Prostate gland (tissue), 2 donors: ENCODE measurements around the gene C13orf46. TPM values are rescaled to one million over a fixed set of nuclear protein-coding genes. Genes with fewer than 3 reads are reported as not detected.

Experiments used
- DNase-seq: peaks from one replicate; pipeline ENCODE4 v3.0.0-alpha.2; 2019; ENCODE audit warnings: low spot score
- H3K27ac ChIP-seq, 2 donors: fragments of 200-600 bp; sonication (generic); 2 replicates each; pipeline ENCODE4 v1.5.1; 2017 to 2019
- H3K27me3 ChIP-seq: fragments of 200-600 bp; sonication (generic); replicated peaks from 2 replicates; pipeline ENCODE4 v1.5.1; 2019; ENCODE audit not compliant: insufficient read depth
- H3K36me3 ChIP-seq, 2 donors: fragments of 200-600 bp; sonication (generic); 1 replicate in 1 of 2; 2 replicates in 1 of 2; pipeline versions ENCODE4 v1.5.1 to v1.8.1; 2017 to 2019
- H3K4me1 ChIP-seq: fragments of 200-600 bp; sonication (generic); replicated peaks from 2 replicates; pipeline ENCODE4 v1.5.1; 2019
- H3K4me3 ChIP-seq, 2 donors: fragments of 200-600 bp; sonication (generic); 2 replicates each; pipeline ENCODE4 v1.5.1; 2017 to 2019
- H3K9me3 ChIP-seq: fragments of 200-600 bp; sonication (generic); 2 replicates; pipeline ENCODE4 v1.5.1; 2017
- CTCF ChIP-seq, 4 experiments: fragments of 200-600 bp in 2 of 4; fragments of 450-650 bp in 2 of 4; sonication (generic) in 2 of 4; IDR thresholded peaks; 1 replicate in 3 of 4; 2 replicates in 1 of 4; pipeline ENCODE4 v1.5.1; 2016 to 2019; ENCODE audit warnings: antibody characterized with exemption in 4 of 4, mild to moderate bottlenecking in 2 of 4, moderate library complexity in 2 of 4
- POLR2A ChIP-seq: fragments of 450-650 bp; IDR thresholded peaks from one replicate; pipeline ENCODE4 v1.6.1; 2016; ENCODE audit warnings: antibody characterized with exemption, mild to moderate bottlenecking
- POLR2AphosphoS5 ChIP-seq: sonication (generic); formaldehyde crosslinking; IDR thresholded peaks from one replicate; pipeline ENCODE4 v1.6.1; 2017; ENCODE audit warnings: antibody characterized with exemption
- WGBS: methylation state at CpG from one replicate; pipeline ENCODE4 v1.1.5; 2018; 5-methylcytosine and 5-hydroxymethylcytosine counted together
- intact Hi-C: fragments of 100-400 bp; cut with DNase I; formaldehyde crosslinking; loops from one replicate; pipeline ENCODE4 v1.14.2; 2022
- total RNA-seq, 2 donors: library from RNA; depleted of rRNA; stranded (reverse); fragments of >200 nt; gene quantifications; one replicate each; pipeline ENCODE4 v1.1.0, GENCODE V29; 2016

Gene C13orf46
- total RNA-seq, 2 donors from 2014 or later: 8.0 to 9.9 TPM

- no peak overlapping the region for H3K27ac ChIP-seq
- DNase-seq: no peak
- intact Hi-C loops: no loop called here
- TF ChIP-seq POLR2AphosphoS5 (no peak), POLR2A (no peak), CTCF (IDR thresholded peaks at IDR 0.05) (no peak)
- no peaks in the 10 kb centered on the region for H3K9me3 ChIP-seq
- H3K36me3 ChIP-seq: no peaks in the 10 kb centered on the region
- no peaks in the 10 kb centered on the region for H3K4me1 ChIP-seq
- no peaks in the 10 kb centered on the region for H3K27me3 ChIP-seq
- 74% methylated on average over 6 of the region's 6 CpGs for WGBS
- no peak overlapping the region for H3K4me3 ChIP-seq
Measured at GRCh38 chr13:113960276-113960948, 13.5 kb downstream of the C13orf46 start.

GRCh38 chr13:113959198-113959597, 14.7 kb downstream of the C13orf46 start:
- no peak for DNase-seq
- TF ChIP-seq POLR2AphosphoS5 (no peak), CTCF (IDR thresholded peaks at IDR 0.05) (no peak), POLR2A (no peak)
- no peaks in the 10 kb centered on the region for H3K4me1 ChIP-seq
- no peaks in the 10 kb centered on the region for H3K36me3 ChIP-seq
- H3K4me3 ChIP-seq: no peak overlapping the region
- intact Hi-C loops: no loop called here
- no peaks in the 10 kb centered on the region for H3K27me3 ChIP-seq
- no peak overlapping the region for H3K27ac ChIP-seq
- WGBS: 81% methylated on average over 1 of the region's 1 CpG
- H3K9me3 ChIP-seq: no peaks in the 10 kb centered on the region

GRCh38 chr13:113958373-113958772, 15.5 kb downstream of the C13orf46 start:
- intact Hi-C loops: no loop called here
- DNase-seq: no peak
- Histone ChIP-seq H3K9me3 (no peaks in the 10 kb centered on the region), H3K36me3 (no peaks in the 10 kb centered on the region), H3K27ac (no peak overlapping the region), H3K27me3 (no peaks in the 10 kb centered on the region), H3K4me1 (no peaks in the 10 kb centered on the region), H3K4me3 (no peak overlapping the region)
- WGBS: 93% methylated on average over 22 of the region's 22 CpGs
- TF ChIP-seq CTCF (IDR thresholded peaks at IDR 0.05) (no peak), POLR2AphosphoS5 (no peak), POLR2A (no peak)

GRCh38 chr13:113956571-113956970, 17.3 kb downstream of the C13orf46 start:
- H3K9me3 ChIP-seq: no peaks in the 10 kb centered on the region
- no peaks in the 10 kb centered on the region for H3K4me1 ChIP-seq
- no peaks in the 10 kb centered on the region for H3K27me3 ChIP-seq
- H3K4me3 ChIP-seq: no peak overlapping the region
- H3K27ac ChIP-seq: no peak overlapping the region
- intact Hi-C loops: no loop called here
- TF ChIP-seq POLR2AphosphoS5: no peak
- no peak for TF ChIP-seq CTCF (IDR thresholded peaks at IDR 0.05)
- TF ChIP-seq POLR2A: no peak
- 94% methylated on average over 14 of the region's 14 CpGs for whole genome bisulfite sequencing
- DNase-seq: no peak
- H3K36me3 ChIP-seq: no peaks in the 10 kb centered on the region

- H3K27ac ChIP-seq: no peak overlapping the region
- TF ChIP-seq CTCF (IDR thresholded peaks at IDR 0.05) (no peak), POLR2AphosphoS5 (no peak), POLR2A (no peak)
- H3K36me3 ChIP-seq: no peaks in the 10 kb centered on the region
- no peaks in the 10 kb centered on the region for H3K4me1 ChIP-seq
- H3K4me3 ChIP-seq: no peak overlapping the region
- intact Hi-C loops: no loop called here
- 92% methylated on average over 27 of the region's 27 CpGs for WGBS
- no peak for DNase-seq
- H3K27me3 ChIP-seq: no peaks in the 10 kb centered on the region
- H3K9me3 ChIP-seq: no peaks in the 10 kb centered on the region
Measured at GRCh38 chr13:113955691-113956090, 18.2 kb downstream of the C13orf46 start.
